ENCODE data around the gene RASSF9.

Gene RASSF9

DNA sequence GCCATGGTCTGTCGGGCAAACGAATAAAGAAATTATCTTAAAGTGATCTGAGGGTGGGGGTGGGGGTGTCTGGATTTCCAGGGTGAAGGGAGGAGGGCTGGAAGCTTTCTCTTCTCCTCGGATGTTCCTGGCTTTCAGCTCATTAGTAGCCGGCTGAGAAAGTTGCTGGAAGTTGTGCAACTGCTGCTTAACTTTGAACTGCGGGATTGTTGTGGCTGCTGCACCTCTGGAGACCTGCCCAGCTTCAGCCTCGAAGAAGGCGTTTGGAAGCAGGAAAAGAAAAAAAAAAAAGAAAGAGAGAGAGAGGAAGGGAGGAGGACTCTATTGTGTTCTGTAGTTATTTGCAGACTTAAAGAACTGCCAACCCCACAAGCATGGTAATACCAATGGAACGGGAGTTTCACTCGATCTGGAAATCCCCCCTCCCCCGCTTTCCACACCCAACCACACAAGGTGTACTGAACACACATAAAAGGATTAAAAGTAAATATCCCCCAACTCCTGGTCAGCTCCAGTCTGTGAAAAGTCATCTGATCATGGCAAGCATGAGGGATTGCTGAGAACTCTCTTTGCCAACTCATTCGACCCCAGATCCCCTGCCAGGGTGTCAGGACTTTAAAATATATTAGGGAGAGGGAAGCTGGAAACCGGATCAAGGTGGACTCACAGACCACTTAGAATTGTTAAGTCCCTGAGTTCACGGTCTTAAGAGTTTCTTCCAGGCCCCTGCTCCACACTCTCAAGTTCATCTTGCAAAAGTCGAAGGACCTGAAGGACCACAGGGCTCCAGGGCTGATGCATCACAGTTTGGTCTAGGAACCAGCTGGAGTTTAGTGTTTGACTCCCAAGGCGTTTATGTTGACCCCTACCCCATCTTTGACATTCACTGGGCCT lies at the start of gene RASSF9:
TSS of gene RASSF9 (minus strand) at position 213 of the 894 bp plus-strand sequence. CDS start at position 5, 208 bp downstream.
- no peak for DNase-seq

GRCh38 chr12:85883763-85884162 lies 47.6 kb upstream of the RASSF9 start:
- no peak for DNase-seq

DNA sequence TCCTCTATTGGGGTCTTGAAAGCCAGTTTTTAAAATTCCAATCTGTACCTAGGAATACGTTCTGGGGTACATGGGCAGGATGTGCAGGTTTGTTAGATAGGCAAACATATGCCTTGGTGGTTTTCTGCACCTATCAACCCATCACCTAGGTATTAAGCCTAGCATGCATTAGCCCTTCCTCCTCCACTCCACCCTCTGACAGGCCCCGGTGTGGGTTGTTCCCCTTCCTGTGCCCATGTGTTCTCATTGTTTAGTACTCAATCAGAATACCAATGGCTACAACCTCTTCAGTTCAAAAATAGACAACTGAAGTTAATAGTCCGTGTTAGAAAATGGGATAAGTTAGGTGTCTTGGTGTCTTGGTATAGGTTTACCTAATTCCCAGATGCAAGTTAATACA lies 41.2 kb upstream of the RASSF9 start:
- no peak for DNase-seq

GRCh38 chr12:85874031-85874461 lies 37.8 kb upstream of the RASSF9 start, which contains the start of gene NTS:
Gene NTS (plus strand): TSS chr12:85874295. CDS start chr12:85874404, 109 bp downstream.
- DNase-seq: no peak

DNA sequence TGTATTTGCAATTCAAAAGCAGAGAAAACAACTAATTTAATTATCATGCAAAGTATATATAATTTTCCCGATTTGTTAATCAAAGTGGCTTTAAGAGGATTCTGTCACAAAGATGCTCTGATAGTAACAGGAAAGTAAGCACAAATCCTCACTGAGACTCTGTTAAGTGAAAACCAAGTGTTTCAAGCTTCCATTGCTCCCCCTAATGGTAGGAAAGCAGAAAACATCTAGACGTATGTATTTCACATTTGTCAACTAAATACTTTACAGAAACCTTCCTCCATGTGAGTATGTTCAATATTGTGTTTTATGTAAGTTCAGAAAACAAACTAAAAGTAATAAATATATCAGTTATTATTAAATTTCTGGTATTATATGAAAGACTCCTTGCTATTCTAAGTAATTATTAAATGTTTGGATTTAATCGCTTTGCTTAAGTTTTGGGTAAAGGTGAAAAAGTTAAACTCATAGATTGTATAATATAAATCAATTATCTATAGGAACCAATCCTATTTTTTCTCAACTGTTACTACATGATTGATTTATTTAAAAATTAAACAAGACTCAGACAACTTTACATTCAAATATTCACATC lies 36.4 kb upstream of the RASSF9 start:
- peak; percentile 70 for DNase-seq

GRCh38 chr12:85866986-85867776 lies 31.0 kb upstream of the RASSF9 start:
- peak; percentile 63 for DNase-seq

DNA sequence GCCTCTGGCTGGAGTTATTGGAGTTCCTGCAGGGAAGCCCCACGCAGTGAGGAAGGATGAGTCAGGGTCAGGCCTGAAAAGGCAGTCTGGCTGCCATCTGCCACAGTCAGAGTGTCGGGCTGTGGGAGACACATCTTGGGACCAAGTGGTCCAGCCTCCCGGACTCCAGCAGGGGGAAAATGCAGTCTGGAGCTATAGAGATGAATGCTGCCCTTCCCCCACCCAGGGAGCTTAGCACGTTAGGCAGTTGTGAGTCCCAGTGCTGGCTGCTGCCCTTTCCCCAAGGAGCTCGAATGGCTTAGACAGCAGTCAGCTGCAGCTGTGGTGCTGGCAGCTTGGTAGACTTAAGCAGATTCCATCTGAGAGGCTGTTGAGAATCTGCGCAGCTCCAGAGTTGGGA lies 29.7 kb upstream of the RASSF9 start:
- no peak for DNase-seq

- DNase-seq: no peak
Measured at GRCh38 chr12:85856966-85857365, 20.8 kb upstream of the RASSF9 start.

- DNase-seq: no peak
Measured at GRCh38 chr12:85855305-85855704, 19.1 kb upstream of the RASSF9 start.

DNA sequence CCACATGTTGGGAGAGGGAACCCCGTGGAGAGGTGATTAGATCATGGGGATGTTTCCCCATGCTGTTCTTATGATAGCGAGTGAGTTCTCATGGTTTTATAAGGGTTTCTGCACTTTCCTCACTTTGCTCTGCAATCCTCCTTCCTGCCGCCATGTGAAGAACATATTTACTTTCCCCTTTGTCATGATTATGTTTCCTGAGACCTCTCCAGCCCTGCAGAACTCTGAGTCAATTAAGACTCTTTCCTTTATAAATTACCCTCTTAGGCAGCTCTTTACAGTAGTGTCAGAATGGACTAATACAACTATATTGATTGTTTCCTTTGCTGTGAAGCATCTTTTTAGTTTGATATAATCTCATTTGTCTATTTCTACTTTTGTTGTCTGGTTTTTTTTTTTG lies 13.1 kb upstream of the RASSF9 start:
- no peak for DNase-seq

- DNase-seq: no peak
Measured at GRCh38 chr12:85843606-85844310, 7.5 kb upstream of the RASSF9 start.

- no peak for DNase-seq
Measured at GRCh38 chr12:85835426-85836196, 598 bp downstream of the RASSF9 start.

DNA sequence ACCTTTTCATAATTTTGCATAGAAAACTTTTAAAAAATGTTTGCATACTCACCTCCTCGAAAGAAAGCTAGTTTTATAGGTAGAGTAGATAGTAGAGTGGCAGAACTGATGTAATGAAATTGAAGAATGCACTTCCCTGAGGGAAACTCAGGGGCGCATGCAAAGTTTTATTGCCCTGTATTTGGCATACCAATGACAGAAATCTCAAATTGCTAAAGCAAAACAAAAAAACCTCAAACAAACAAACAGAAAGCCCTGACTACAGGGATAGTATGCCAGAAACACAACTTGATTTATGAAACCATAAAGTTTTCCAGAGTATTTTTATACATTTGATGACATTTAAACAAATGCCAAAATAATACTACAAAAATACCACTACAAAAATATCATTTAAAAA lies 1.8 kb downstream of the RASSF9 start:
- DNase-seq: no peak

- no peak for DNase-seq
Measured at GRCh38 chr12:85833579-85833978, 2.6 kb downstream of the RASSF9 start.

DNA sequence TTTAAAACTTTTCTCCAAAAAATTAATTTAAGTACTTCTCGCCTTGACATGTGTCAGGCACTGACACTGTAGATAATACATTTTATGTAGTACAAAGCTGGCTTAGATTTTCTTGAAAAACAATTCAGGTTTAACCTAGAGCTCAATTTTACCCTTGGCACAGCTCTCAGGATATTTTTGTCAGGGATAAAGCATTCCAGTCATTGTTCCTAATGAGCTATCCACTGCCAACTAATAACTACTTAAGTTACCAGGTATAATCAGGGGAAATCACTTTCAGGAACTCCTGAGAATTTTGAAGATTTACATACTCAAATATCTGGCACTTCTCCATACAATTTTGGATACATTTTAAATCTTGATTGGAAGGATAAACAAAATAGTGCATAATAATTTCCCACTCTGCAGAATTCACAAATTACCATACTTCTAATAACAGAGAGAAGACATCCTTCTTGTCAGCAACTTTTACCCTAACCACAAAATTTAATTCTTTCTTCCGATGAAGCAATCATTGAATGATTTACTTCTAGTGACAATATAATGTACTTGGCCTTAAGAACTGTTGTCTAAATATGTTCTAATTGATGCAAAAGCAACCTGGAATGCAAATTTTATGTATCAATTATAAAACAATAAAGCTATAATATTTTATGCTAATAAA lies 4.8 kb downstream of the RASSF9 start:
- DNase-seq: no peak

DNA sequence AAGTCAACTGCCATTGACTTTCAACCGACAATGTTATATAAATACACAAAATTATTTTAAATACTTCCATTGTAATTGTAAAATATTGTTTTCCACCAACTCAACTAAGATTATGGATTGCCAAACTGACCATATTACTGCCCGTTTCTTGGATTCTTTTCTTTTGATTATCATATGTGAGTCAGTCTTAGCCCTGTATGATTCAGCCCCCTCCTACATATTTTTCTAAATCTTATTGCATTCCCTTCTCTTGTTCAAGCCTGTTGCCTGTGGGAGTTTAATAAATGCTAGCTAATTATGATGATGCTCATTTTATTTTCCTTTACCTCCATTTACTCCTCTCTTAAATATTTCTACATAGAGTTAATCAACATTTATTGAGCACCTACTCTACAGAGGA lies 6.8 kb downstream of the RASSF9 start:
- DNase-seq: no peak

GRCh38 chr12:85828576-85828975 lies 7.6 kb downstream of the RASSF9 start:
- DNase-seq: no peak

GRCh38 chr12:85825746-85826145 lies 10.5 kb downstream of the RASSF9 start:
- no peak for DNase-seq

GRCh38 chr12:85823436-85824180 lies 12.6 kb downstream of the RASSF9 start:
- DNase-seq: no peak

DNA sequence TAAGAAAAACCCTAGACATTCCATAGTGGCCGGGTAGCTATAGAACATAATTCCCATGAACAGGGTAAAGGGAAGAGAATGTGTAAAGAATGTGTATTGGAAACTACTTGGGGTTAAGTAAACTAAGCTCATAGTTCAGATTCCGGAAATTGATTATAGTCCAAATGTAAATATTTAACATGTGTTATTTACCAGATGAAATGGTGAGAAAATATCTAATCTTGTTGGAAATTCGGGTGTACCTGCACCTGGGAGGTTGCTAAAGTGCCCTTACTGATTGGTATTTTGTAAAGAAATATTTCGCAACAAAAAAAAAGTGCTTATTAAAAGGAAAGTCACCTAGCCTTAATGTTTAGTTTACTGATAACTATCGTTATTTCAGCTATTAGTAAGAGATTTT lies 14.4 kb downstream of the RASSF9 start:
- DNase-seq: no peak

DNA sequence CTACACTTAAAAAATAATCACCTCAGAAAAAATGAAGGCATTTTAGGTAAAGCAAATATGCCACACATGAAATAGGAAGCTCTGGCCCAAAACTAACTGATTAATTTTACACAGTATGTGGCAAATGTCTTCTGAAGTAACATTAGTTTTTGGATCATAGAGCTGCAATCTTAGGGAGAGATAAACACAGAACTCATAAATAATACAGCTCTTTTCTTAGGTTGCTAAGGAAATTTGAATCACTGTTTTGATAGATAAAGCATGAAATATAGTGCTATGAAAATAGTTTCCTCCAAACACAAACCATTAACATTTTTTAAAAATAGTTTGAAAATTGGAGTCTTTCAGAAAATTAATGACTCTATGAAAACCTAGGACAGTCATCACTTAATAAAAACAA lies 15.0 kb downstream of the RASSF9 start:
- no peak for DNase-seq
